ENCODE data around the gene ST3GAL4. TPM values are rescaled to one million over a fixed set of nuclear protein-coding genes. Genes with fewer than 3 reads are reported as not detected.

Gene ST3GAL4
- total RNA-seq, 1 donor from 2014 or later, result 39.2 TPM

DNA sequence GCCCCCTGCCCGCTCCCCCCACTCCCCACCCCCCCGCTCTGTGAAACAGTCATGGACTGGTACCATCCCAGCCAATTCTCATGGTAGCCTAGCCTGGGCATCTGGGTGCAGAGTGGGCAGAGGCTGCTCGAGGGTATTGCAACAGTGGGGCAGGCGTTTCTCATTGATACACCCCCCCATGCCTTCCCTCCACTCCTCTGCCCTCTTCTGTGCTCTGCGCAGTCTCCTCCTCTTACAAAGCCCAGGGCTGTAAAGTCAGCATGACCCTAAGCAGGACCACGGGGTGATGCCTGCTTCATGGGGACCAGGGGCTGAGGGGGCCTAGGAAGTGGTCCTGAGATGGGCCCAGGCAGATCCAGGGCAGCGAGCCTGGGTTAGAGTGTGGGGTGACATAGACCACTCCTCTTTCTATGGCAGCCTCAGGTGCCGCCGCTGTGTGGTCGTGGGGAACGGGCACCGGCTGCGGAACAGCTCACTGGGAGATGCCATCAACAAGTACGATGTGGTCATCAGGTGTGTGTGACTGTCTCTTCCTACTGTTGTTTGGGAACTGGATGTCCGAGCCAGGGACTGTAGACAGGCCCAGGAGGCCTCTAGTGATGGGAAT is 52.3 kb downstream of the ST3GAL4 start:
- Histone ChIP-seq H3K27me3 (no peaks in the 10 kb centered on the region), H3K4me1 (peaks cover 9% of the 10 kb centered on the region), H3K4me3 (no peak overlapping the region), H3K36me3 (peaks cover 29% of the 10 kb centered on the region), H3K9me3 (no peaks in the 10 kb centered on the region), H3K27ac (no peak overlapping the region)
- no peak for ATAC-seq
- intact Hi-C loops (cut with DNase I), result no loop called here
- TF ChIP-seq CTCF (IDR thresholded peaks at IDR 0.05), result no peak
- no peak for DNase-seq

DNA sequence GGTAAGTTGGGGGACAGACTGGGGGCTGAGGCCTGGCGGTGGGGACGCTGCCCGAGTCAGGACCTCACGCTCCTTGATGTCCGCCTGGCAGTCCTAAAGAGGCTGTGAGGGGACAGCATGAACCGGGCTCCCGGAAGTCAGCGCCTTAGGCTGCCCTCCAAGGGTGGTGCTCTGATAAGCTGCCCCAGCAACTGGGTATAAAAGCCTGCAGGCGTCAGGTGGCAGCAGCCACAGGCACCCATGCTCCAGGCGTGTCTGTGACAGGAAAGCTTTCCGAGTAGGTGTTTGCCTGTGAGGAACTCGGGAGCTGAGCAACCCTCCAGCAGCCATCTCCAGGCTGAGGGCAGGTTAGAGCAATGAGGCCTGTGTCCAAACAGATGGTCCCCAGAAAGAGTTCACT is 53.0 kb downstream of the ST3GAL4 start:
- peaks cover 29% of the 10 kb centered on the region for H3K36me3 ChIP-seq
- ATAC-seq (no peak), DNase-seq (no peak)
- no peak overlapping the region for H3K4me3 ChIP-seq
- H3K4me1 ChIP-seq, result peaks cover 9% of the 10 kb centered on the region
- intact Hi-C loops (cut with DNase I), result no loop called here
- no peak overlapping the region for H3K27ac ChIP-seq
- H3K9me3 ChIP-seq, result no peaks in the 10 kb centered on the region
- no peaks in the 10 kb centered on the region for H3K27me3 ChIP-seq
- no peak for TF ChIP-seq CTCF (IDR thresholded peaks at IDR 0.05)

DNA sequence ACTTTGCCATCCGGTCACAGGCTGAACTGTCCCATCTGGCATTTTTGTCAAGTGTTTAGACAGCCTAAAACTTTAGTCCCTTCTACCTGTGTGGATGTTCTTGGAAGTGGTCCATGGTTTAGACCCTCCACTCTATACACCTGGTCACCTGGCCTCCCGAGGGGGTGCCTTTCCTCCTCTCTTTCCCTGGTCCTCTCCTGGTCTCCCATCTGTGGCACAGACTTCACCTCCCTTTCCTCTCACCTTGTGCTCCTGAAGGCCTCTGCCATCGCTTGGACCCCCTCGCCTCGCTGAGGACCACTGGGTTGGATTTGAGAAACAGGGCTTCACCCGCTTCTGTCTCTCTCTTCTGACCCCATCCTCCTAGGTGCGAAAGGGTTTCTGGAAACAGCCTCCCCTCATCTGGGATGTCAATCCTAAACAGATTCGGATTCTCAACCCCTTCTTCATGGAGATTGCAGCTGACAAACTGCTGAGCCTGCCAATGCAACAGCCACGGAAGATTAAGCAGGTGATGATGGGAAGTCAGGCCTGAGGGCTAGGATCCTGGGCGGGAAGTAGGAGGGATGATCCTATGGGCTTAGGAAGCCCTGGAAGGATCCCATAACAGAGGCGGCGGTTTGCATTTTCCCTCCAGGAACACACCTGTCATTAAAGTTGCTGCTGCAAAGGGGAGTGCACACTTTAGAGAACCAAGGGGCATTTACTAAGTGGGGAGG is 53.6 kb downstream of the ST3GAL4 start:
- Histone ChIP-seq H3K9me3 (no peaks in the 10 kb centered on the region), H3K27ac (no peak overlapping the region), H3K36me3 (peaks cover 29% of the 10 kb centered on the region), H3K27me3 (no peaks in the 10 kb centered on the region), H3K4me3 (no peak overlapping the region), H3K4me1 (peaks cover 12% of the 10 kb centered on the region)
- TF ChIP-seq CTCF (IDR thresholded peaks at IDR 0.05), result no peak
- no peak for DNase-seq
- no peak for ATAC-seq
- intact Hi-C loops (cut with DNase I), result no loop called here

GRCh38 chr11:126409620-126409985 is 54.1 kb downstream of the ST3GAL4 start:
- ATAC-seq (no peak), DNase-seq (no peak)
- H3K9me3 ChIP-seq, result no peaks in the 10 kb centered on the region
- no peak for TF ChIP-seq CTCF (IDR thresholded peaks at IDR 0.05)
- H3K27ac ChIP-seq, result no peak overlapping the region
- no peak overlapping the region for H3K4me3 ChIP-seq
- H3K27me3 ChIP-seq, result no peaks in the 10 kb centered on the region
- H3K4me1 ChIP-seq, result peaks cover 17% of the 10 kb centered on the region
- peaks cover 29% of the 10 kb centered on the region for H3K36me3 ChIP-seq
- intact Hi-C loops (cut with DNase I), result no loop called here

DNA sequence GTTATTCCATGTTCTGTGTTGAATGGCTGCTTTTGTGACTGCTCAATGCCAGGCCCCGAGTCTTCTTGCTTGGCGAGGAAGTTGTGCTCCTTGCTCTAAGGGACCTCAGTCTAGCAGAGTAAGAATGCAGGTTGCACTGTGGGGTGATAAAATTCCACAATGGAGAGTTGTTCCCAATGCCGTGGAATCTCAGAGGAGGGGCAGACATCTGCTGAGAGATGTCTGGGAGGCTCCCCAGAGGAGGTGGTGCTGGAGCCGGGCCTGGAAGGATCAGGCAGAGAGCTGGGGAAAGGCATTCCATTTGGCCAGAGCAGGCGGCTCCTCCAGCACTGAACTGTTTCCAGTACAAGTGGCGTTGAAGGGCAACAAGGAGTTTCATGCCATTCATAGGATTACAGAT is 55.2 kb downstream of the ST3GAL4 start:
- intact Hi-C loops (cut with DNase I), result no loop called here
- Histone ChIP-seq H3K9me3 (no peaks in the 10 kb centered on the region), H3K4me1 (peaks cover 24% of the 10 kb centered on the region), H3K36me3 (peaks cover 29% of the 10 kb centered on the region), H3K27me3 (no peaks in the 10 kb centered on the region), H3K4me3 (no peak overlapping the region), H3K27ac (peak overlapping the region; percentile 26)
- no peak for TF ChIP-seq CTCF (IDR thresholded peaks at IDR 0.05)
- DNase-seq (no peak), ATAC-seq (peak; percentile 71)

Data from upper lobe of right lung (tissue), 1 donor.